CD4-positive, alpha-beta T cell treated with Interleukin-15 for 4 hours (primary cell): Measurements from ENCODE around the gene ENOSF1.
A peak's percentile ranks its signal among the peaks of the same experiment; 100 is the strongest.

Experiments
- DNase-seq: peaks from one replicate; pipeline ENCODE4 v3.0.0-alpha.2; 2020; ENCODE audit warnings: low spot score

The ENOSF1 gene

DNA sequence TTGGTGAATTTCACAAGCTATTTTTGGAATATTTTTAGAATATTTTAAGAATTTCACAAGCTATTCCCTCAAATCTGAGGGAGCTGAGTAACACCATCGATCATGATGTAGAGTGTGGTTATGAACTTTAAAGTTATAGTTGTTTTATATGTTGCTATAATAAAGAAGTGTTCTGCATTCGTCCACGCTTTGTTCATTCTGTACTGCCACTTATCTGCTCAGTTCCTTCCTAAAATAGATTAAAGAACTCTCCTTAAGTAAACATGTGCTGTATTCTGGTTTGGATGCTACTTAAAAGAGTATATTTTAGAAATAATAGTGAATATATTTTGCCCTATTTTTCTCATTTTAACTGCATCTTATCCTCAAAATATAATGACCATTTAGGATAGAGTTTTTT, 39.1 kb downstream of the ENOSF1 start:
- no peak for DNase-seq

DNA sequence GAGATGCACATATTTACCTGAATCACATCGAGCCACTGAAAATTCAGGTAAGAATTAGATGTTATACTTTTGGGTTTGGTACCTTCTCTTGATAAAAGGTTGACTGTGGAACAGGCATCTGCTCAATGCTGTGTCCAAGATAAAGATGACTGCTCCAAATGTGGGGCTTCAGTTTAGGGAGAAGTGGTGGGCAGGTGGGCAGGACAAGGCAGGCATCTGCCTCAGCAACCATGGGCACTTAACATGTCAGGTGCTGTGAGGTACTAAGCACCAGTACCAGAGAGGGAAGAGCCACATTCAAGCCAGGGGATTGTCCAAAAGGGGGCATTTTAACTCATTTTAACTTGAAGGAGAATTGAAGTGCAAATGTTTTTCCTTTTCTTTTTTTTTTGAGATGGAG, 41.0 kb downstream of the ENOSF1 start:
- no peak for DNase-seq

DNA sequence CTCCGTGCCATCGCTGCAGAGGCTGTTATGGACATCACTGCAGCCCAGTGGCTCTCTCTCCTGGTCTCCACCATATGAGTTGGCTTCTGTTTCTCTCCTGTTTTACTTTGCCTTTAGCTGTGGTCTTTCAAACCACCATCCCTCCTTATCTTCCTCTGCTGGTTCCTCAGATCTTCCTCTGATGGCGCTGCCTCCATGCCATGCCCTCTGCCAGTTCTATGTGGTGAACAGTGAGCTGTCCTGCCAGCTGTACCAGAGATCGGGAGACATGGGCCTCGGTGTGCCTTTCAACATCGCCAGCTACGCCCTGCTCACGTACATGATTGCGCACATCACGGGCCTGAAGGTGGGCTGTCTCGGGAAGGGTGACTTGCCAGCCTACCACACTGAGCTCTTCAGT, 41.9 kb downstream of the ENOSF1 start:
- DNase-seq: no peak

- no peak for DNase-seq
Measured at GRCh38 chr18:669077-669476, 43.4 kb downstream of the ENOSF1 start.

DNA sequence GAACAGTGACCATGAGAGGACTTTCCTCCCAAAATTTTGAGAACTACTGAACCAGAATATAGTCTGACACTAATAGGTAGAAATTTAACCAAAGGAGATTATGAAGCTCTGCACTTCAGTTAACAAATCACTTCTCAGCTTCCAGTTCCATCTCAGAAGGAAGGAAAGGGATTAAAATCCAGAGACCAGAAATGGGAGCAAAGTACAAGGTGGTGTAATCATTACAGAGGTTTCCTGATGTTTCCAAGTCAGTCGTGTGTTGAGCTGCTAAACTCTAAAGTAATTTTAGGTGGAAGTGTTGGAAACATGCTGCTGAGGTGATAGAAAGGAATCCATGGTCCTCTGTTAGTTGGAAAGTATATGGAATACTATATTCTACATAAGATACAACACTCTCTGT, 44.2 kb downstream of the ENOSF1 start:
- no peak for DNase-seq

GRCh38 chr18:666628-667027, 45.8 kb downstream of the ENOSF1 start:
- no peak for DNase-seq

DNA sequence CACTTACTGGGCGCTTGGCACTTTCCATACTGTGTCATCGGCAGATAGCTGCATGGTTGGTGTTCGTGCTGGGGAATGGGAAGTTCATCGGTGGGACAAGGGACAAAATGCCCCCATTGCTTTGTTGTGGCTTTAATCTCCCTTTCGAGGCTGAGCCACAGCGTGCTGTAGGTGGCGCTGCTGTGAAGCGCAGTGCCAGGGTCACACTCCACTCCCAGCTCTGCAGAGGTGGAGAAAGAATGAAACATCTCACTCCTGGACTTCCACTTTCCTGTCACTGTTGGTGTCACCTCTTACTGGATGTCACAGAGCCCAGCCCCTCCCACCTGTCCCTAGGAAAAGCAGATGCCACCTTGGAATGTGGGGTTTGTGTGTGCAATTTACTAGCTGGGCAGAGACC, 46.3 kb downstream of the ENOSF1 start:
- DNase-seq: no peak

DNA sequence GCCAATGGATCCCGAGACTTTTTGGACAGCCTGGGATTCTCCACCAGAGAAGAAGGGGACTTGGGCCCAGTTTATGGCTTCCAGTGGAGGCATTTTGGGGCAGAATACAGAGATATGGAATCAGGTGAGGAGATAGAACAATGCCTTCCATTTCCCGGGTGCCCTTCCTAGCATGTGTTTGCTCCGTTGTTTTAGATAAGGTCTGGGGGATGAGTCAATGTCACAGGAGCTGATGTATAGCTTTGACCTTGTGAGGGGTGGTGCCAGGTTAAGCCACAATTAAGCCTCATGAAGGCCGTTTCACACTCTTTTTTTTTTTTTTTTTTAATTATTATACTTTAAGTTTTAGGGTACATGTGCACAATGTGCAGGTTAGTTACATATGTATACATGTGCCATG, 50.2 kb downstream of the ENOSF1 start:
- DNase-seq: no peak

GRCh38 chr18:659597-659996, 52.8 kb downstream of the ENOSF1 start:
- DNase-seq: no peak

- DNase-seq: no peak
Measured at GRCh38 chr18:658947-659533, 53.4 kb downstream of the ENOSF1 start.

DNA sequence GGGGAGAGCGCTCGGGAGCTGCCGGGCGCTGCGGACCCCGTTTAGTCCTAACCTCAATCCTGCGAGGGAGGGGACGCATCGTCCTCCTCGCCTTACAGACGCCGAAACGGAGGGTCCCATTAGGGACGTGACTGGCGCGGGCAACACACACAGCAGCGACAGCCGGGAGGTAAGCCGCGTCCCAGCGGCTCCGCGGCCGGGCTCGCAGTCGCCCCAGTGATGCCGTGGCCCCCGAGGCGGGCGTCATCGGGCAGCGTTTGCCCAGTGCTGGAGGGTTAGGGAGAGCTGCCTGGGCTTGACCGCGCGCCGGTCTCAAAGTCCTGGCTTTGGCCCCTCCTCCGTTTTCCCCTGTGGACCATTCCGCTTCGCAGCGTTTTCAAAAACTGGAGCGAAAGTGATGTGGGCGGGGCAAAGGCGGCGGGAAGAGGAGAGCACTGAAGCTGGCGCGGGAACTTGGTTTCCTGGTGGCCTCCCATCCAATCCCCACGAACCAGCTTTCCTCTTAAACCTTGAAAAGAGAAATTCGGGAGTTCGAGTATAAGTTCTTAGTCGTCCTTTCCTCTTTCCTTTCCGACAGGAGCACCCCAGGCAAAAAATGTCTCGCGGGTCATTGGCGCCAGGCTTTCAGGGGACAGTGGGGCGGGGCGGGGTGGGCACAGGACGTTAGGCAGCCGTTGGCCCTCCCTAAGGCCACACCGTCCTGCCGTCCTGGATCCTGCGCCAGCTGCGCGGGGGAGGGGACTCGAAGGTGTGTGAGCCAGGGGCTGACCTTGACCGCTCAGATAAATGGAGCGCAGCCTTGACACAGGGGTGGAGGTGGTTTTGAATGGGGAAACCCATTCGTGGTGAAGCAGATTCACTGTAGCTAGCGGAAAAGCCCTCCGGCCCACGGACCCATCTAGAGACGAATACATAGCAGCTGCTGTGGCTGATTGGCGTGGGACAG, 54.2 kb downstream of the ENOSF1 start:
- DNase-seq: peak; percentile 39

- DNase-seq: no peak
Measured at GRCh38 chr18:657311-658000, 55.0 kb downstream of the ENOSF1 start, which contains the start of gene TYMS. TSS of gene TYMS (plus strand) at chr18:657653. CDS start at chr18:657743, 90 bp downstream.

DNA sequence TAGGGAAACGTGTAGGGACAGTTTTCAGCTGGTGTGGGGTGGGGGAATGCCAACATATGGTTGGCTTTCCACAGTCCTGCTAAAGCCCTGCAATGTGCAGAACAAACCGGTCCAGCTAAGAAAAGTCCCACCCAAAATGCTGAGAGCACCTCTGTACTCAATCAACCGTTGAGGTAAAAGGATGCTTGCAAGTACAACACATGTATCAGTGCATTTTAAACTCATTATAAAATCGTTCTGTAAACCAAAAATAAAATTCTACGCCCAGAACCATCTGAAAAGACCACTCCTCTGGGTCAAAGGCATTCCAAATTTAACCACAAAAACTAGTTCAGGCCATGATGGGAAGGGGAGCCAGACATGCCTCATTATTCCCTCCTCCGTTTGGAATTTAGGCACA, 57.0 kb downstream of the ENOSF1 start:
- no peak for DNase-seq

DNA sequence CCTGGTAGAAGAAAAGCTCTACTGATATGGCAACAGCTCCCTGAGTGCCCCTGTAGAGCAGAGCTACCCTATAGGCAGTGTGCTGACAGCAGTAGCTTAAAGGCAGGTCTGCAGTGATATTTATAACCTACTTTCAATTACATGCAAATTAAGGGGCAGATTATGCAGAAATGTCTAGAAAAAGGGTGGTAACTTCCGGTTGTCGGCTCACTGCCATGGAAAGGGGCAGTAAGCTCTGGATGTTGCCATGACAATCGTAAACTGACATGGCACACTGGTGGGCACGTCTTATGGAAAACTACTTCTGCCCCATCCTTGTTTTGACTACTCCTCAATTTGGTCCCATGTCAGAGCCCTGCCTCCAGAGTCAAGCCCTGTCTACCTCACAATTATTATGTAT, 57.8 kb downstream of the ENOSF1 start:
- no peak for DNase-seq

DNA sequence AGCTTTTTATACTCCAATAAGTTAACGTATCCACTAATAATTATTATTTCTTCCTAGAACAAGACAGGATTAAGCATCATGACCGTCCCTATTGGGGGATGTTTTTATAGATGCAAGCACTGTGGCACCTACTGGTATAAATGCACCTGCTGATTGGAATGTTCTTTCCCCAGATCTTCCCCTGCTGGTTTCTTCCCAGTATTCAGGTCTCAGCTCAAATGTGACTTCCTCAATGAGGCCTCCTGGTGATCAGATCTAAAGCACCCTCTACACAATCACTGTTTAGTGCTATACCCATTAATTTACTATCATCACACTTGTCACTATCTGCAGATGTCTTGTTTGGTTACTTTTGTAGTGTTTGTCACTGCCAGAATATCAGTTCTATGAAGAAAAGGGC, 58.9 kb downstream of the ENOSF1 start:
- DNase-seq: no peak

- DNase-seq: no peak
Measured at GRCh38 chr18:652131-652530, 60.3 kb downstream of the ENOSF1 start.

DNA sequence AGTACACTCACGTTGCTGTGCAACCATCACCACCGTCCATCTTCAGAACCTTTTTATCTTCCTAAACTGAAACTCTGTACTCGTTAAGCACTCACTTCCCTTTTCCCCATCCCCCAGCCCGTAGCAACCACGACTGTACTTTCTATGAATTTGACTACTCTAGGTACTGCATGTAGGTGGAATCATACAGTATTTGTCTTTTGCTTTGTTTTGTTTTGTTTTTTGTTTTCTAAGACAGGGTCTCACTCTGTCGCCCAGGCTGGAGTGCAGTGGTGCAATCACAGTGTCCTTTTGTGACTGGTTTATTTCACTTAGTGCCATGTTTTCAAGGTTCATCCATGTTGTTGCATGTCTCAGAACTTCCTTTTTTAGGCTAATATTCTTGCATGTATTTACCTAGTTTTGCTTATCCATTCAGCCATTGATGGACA, 62.0 kb downstream of the ENOSF1 start:
- no peak for DNase-seq

DNA sequence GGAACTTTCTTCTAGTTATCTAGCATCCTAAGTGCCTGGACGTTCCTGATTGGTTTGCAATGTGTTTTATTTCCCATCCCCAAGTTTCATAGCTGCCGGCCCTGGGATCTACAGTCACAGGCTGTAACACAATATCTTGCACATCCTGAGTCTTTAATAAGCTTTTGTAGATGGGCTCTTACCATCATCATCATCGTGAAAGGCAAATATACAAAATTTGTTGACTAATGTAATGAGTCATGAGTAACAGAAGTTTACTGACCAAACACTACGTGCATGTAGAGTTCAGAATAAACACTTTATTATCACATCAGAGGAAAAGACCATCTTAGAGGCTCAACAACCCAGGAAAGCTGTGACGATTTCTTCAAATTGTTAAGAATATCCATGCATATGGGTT, 63.1 kb downstream of the ENOSF1 start:
- DNase-seq: no peak

GRCh38 chr18:647304-647703, 65.1 kb downstream of the ENOSF1 start:
- no peak for DNase-seq

- no peak for DNase-seq
Measured at GRCh38 chr18:644395-645004, 67.9 kb downstream of the ENOSF1 start.

DNA sequence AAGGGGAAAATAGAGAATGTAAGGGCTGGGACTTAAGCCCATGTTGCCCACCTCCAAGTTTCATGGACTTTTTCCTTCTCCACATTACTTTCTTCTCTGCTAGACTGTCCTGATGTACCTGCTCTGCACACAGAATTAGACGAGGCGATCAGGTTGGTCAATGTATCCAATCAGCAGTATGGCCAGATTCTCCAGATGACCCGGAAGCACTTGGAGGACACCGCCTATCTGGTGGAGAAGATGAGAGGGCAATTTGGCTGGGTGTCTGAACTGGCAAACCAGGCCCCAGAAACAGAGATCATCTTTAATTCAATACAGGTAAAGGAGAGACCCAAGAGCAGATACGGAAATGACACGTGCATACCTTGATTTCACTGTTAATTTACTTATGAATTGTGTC, 71.2 kb downstream of the ENOSF1 start:
- no peak for DNase-seq

GRCh38 chr18:635171-635570, 77.3 kb downstream of the ENOSF1 start:
- no peak for DNase-seq
